ENCODE measurements around the gene FABP6. TPM values are rescaled to one million over a fixed set of nuclear protein-coding genes. Genes with fewer than 3 reads are reported as not detected.

FABP6 gene
- total RNA-seq, 1 donor from 2014 or later = not detected

Other genes with a start within 250 kb of the FABP6 start
- gene TTC1, start 220.4 kb upstream of the FABP6 start, total RNA-seq (ENCODE audit: insufficient read depth, low replicate concordance) = 35.4 TPM
- 36.1 TPM for gene PWWP2A, start 110.1 kb upstream of the FABP6 start, total RNA-seq (ENCODE audit: insufficient read depth, low replicate concordance)
- gene CCNJL, start 83.1 kb downstream of the FABP6 start, total RNA-seq (ENCODE audit: insufficient read depth, low replicate concordance) = 0.72 TPM
- gene C1QTNF2, start 141.1 kb downstream of the FABP6 start, total RNA-seq (ENCODE audit: insufficient read depth, low replicate concordance) = not detected
- gene FAM200C, start 170.5 kb downstream of the FABP6 start, total RNA-seq (ENCODE audit: insufficient read depth, low replicate concordance) = 14.7 TPM
- 26.2 TPM for gene SLU7, start 189.6 kb downstream of the FABP6 start, total RNA-seq (ENCODE audit: insufficient read depth, low replicate concordance)
- 54.7 TPM for gene PTTG1, start 192.3 kb downstream of the FABP6 start, total RNA-seq (ENCODE audit: insufficient read depth, low replicate concordance)